IgD-negative memory B cell (primary cell): ENCODE results near the gene CCDC74B. TPM values are rescaled to one million over a fixed set of nuclear protein-coding genes. Genes with fewer than 3 reads are reported as not detected.
"Not testable (repeated sequence)": the region's sequence is repeated elsewhere in the genome, so short reads cannot be mapped to it uniquely, and the experiment has no call there.

Experiments
- H3K27ac Mint-ChIP-seq, 3 donors: one replicate each; pipeline ENCODE4 v1.8.0; 2020 to 2022; ENCODE audit warnings: mild to moderate bottlenecking in 3 of 3, mixed read lengths in 3 of 3, moderate library complexity in 1 of 3
- H3K27me3 Mint-ChIP-seq: one replicate; pipeline ENCODE4 v1.8.0; 2021; ENCODE audit warnings: mixed read lengths
- H3K36me3 Mint-ChIP-seq: one replicate; pipeline ENCODE4 v1.8.0; 2020; ENCODE audit warnings: mild to moderate bottlenecking, mixed read lengths
- H3K4me1 Mint-ChIP-seq, 3 donors: one replicate each; pipeline ENCODE4 v1.8.0; 2020 to 2022; ENCODE audit warnings: mixed read lengths in 3 of 3, mild to moderate bottlenecking in 1 of 3
- H3K4me3 Mint-ChIP-seq, 4 donors: one replicate each; pipeline ENCODE4 v1.8.0; 2020 to 2022; ENCODE audit warnings: mild to moderate bottlenecking in 4 of 4, mixed read lengths in 4 of 4, moderate library complexity in 3 of 4
- H3K9me3 Mint-ChIP-seq, 3 donors: one replicate each; pipeline ENCODE4 v1.8.0; 2020 to 2021; ENCODE audit warnings: mixed read lengths in 3 of 3, mild to moderate bottlenecking in 1 of 3
- polyA plus RNA-seq: library from polyadenylated mRNA; unstranded; fragments of 300-500 nt; fragmentation: Illumina TruSeq; gene quantifications from one replicate; pipeline ENCODE4 v1.2.3, GENCODE V29; 2021

Gene CCDC74B
- polyA plus RNA-seq, 1 donor from 2014 or later = not detected

DNA sequence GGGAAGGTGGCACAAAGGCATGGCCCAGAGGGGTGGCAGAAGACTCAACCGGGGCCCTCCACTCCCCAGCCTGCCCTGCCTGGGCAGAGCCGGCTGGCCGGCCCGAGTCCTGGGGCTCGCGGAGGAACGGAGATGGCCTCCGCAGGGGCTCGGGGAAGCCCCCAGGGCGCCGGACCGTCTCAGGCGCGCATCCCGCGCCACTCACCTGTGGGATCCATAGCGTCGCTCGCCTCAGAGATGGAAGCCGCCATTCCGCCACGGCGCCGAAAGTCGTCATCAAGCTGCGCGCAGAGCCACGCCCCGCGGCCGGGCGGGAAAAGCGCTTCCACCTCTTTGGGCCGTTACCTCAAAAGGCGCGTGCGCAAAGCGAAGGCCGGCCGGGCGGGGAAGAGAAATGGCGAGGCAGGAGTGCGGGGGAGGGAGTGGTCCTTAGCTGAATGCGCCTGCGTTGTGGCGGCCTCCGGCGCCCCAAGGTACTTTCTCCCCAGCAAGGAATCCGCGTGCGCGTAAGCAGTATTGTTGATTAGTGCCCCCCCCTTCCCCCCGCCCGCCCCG lies 36.5 kb upstream of the CCDC74B start, which contains the start of gene SMPD4:
SMPD4 (minus strand) TSS at position 278 of the 555 bp plus-strand sequence. CDS start 5,010 bp downstream, outside the sequence.
- Mint-ChIP-seq H3K9me3 (no peaks in the 10 kb centered on the region), H3K4me3 (peak within 1 kb of the TSS; percentile 90 to 99 (median 96)), H3K27ac (peak within 1 kb of the TSS; percentile 91 to 98 (median 96)), H3K4me1 (peaks cover 7 to 16% (median 10%) of the 10 kb centered on the region in 3 donors), H3K27me3 (no peaks in the 10 kb centered on the region), H3K36me3 (peaks cover 1% of the 10 kb centered on the region)

GRCh38 chr2:130180404-130181324 lies 35.8 kb upstream of the CCDC74B start:
- H3K27me3 Mint-ChIP-seq, H3K36me3 Mint-ChIP-seq, H3K9me3 Mint-ChIP-seq: not testable (repeated sequence)
- Mint-ChIP-seq H3K4me3 (peak overlapping the region; percentile 90 to 99 (median 96)), H3K4me1 (peaks cover 7 to 16% (median 8%) of the 10 kb centered on the region in 3 donors), H3K27ac (peak overlapping the region; percentile 91 to 98 (median 96))

DNA sequence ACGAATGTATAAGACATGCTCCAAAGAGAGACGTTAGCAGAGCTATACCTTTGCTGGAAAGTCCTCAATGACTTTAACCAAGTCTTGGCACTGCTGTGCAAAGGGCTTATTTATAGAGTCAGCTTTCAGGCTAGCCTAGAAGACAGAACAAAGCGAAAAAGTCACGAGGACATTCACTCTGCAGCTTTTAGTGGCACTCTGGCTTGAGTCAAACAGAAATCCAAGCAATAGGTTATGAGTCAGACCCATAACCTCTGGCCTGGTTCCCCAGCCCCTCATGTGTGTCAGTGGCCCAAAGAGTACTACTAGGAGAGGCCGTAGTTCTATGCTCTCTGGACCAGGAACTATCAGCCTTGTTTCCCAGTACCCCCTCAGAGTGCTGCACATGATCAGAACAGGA lies 30.0 kb upstream of the CCDC74B start:
- H3K9me3 Mint-ChIP-seq, H3K27me3 Mint-ChIP-seq, H3K27ac Mint-ChIP-seq, H3K36me3 Mint-ChIP-seq, H3K4me3 Mint-ChIP-seq, H3K4me1 Mint-ChIP-seq: not testable (repeated sequence)

DNA sequence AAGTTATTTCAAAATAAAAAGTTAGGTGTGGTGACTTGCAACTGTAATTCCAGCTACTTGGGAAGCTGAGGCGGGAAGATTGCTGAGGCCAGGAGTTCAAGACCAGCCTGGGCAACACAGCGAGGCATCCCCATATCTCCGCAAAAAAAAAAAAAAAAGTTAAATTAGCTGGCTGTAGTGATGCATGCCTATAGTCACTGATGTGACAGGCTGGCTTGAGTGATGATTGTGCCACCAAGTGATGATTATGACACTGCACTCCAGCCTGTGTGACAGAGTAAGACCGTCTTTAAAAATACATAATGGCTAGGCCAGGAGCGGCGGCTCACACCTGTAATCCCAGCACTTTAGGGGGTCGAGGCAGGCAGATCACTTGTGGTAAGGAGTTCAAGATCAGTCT lies 25.0 kb upstream of the CCDC74B start:
- Mint-ChIP-seq H3K4me3 (no peak overlapping the region), H3K36me3 (peaks cover 15% of the 10 kb centered on the region), H3K4me1 (no peaks in the 10 kb centered on the region), H3K27ac (no peak overlapping the region), H3K27me3 (no peaks in the 10 kb centered on the region), H3K9me3 (no peaks in the 10 kb centered on the region)

DNA sequence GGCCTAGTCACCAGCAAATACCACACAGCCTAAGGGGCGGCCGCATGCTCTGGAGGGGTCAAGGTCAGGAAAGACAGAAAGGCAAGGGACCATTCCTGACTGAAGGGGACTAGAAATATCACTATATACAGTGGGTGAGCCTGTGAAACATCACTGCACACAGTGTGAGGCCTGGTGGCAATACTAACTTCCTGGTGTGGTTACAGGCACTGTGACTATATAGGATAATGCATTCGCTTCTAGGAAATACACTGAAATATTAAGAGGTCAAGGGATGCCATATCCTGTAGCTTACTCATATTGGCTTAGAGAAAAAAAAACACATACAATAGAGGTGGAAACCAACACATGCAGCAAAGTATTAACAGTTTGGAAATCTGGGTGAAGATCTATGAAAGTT lies 24.3 kb upstream of the CCDC74B start:
- H3K4me1 Mint-ChIP-seq, H3K27me3 Mint-ChIP-seq, H3K4me3 Mint-ChIP-seq, H3K27ac Mint-ChIP-seq, H3K9me3 Mint-ChIP-seq: not testable (repeated sequence)
- peaks cover 15% of the 10 kb centered on the region for H3K36me3 Mint-ChIP-seq

DNA sequence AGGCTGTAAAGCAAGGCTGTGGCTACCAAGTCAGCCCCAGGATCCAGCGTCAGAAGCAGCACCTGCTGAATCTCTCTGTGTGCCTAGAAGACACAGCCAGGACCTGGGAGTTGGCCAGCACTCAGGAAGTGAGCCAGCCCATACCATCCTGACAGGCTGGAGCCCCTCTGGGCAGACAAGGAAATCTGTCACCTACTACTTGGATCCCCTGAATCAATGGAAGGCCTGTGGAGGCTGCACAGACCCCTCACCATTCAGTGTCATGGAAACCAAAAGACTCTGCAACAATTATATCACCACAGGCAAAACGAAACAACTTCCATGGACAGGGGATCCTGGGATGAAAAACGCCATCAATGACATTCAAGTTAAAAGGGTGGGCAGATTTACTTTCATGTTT lies 21.7 kb upstream of the CCDC74B start:
- H3K27me3 Mint-ChIP-seq, H3K4me3 Mint-ChIP-seq, H3K9me3 Mint-ChIP-seq, H3K4me1 Mint-ChIP-seq, H3K27ac Mint-ChIP-seq: not testable (repeated sequence)
- H3K36me3 Mint-ChIP-seq = peaks cover 14% of the 10 kb centered on the region

DNA sequence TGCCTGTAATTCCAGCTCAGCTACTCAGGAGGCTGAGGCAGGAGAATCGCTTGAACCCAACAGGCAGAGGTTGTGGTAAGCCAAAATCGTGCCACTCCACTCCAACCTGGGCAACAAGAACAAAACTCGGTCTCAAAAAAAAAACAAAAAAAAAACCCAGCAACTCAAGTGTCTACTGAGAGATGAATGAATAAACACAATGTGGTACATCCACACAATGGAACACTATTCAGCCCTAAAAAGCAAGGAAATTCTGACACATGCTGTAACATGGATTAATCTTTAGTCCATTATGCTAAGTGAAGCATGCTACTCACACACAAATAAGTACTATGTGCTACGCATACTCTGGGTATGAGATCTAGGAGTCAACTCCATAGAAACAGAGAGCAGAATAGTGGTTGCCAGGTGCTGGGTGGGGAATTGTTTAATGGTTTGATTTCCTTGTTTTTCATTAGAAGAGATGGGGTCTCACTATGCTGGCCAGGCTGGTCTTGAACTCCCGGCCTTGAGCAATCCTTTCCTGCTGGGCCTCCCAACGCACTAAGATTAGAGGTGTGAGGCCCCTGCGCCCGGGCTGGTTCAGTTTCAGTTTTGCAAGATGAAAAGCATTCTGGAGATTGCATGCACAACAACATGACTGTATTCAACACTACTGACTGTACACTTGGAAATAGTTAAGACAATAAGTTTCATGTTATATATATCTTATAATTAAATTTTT lies 20.5 kb upstream of the CCDC74B start:
- Mint-ChIP-seq H3K4me3 (no peak overlapping the region), H3K9me3 (no peaks in the 10 kb centered on the region), H3K36me3 (peaks cover 14% of the 10 kb centered on the region), H3K27ac (no peak overlapping the region), H3K27me3 (no peaks in the 10 kb centered on the region), H3K4me1 (no peaks in the 10 kb centered on the region)

DNA sequence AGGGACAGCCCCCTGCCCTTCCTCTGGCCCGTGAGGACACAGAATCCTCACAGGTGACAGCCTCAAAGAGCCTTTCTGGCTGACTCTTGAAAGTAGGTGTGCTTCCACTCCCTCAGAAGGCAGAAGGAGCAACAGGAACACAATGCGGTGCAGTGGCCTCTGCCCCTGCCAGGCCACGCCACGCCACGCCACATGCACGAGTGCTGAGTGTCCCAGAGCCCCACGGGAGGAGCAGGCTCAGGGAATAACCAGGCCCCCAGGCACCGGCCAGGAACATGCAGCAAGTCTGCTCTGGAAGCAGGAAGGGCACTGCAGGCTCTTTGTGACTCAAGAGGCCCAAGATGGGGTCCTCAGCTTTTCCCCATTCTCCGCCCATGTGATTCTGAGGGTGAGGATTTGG lies 18.1 kb upstream of the CCDC74B start:
- Mint-ChIP-seq H3K27ac (no peak overlapping the region), H3K27me3 (no peaks in the 10 kb centered on the region), H3K9me3 (no peaks in the 10 kb centered on the region), H3K36me3 (peaks cover 10% of the 10 kb centered on the region), H3K4me3 (no peak overlapping the region), H3K4me1 (peaks cover 7 to 8% (median 8%) of the 10 kb centered on the region in 3 donors)

DNA sequence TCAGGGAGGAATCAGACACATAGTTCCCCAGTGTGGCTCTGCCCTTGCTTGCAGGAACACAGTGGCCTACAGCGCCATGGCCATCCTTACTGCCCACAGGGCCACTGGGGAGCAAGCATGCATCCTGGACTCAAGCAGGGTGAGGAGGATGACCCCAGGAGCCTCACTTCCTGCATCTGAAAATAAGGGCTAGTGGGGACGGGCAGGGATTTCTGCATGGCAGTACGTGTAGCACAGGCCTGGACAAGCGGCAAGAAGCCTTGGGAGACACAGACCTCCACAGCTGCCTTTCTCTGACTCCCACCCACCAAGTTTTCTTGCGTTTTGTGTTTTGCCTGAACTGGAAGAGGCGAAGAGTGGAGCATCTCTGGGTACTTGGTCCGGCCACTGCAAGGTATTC lies 17.6 kb upstream of the CCDC74B start:
- not testable (repeated sequence) for H3K27ac Mint-ChIP-seq, H3K27me3 Mint-ChIP-seq, H3K9me3 Mint-ChIP-seq, H3K4me3 Mint-ChIP-seq, H3K36me3 Mint-ChIP-seq
- peaks cover 12 to 13% (median 12%) of the 10 kb centered on the region in 3 donors for H3K4me1 Mint-ChIP-seq

DNA sequence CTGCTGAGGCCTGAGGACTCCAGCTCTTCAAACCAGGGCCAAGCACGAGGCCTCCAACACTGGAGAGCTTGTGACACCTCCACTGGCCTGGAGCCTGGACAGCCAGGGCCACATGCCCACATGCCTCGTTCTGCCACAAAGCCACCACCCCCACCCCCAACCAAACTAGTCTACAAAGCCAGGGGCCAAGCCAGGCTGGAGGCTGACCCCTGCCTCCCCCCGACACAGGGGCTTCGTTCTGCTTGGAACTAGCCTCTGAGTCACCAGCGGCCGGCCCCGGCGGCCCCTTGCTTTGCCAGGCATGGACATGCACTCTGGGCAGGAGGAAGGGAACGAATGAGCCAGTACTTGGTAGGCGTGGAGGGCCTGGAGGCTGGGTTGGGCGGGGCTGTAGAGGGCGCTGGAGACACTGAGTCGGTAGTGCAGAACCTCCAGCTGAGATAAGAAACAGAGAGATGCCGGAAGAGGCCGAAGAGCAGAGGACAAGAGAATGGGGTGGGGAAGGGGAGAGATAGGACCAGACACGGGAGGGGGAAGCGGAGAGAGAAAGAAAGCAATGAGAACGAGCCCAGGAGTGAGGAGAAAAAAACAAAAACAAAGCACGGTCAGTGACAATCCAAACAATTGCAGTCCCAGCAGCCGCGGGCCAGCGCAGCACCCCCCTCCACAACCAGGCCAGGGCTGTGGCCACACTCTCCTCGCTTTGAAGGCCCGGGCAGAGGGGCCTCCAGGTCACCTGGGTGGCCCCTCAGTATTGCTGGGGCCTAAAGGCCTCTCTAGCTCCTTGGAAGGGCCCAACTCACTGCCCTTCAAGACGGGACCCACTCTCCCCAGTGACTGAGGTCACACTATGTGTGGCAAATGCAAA lies 16.2 kb upstream of the CCDC74B start:
- not testable (repeated sequence) for H3K27me3 Mint-ChIP-seq, H3K36me3 Mint-ChIP-seq, H3K9me3 Mint-ChIP-seq, H3K27ac Mint-ChIP-seq
- Mint-ChIP-seq H3K4me3 (peak overlapping the region in 1 of 4 donors; percentile 23), H3K4me1 (peaks cover 15 to 19% (median 16%) of the 10 kb centered on the region in 3 donors)

GRCh38 chr2:130160131-130160530 lies 15.2 kb upstream of the CCDC74B start:
- H3K27me3 Mint-ChIP-seq = no peaks in the 10 kb centered on the region
- peak overlapping the region in 2 of 3 donors; percentile 27 to 85 for H3K27ac Mint-ChIP-seq
- H3K9me3 Mint-ChIP-seq = no peaks in the 10 kb centered on the region
- H3K36me3 Mint-ChIP-seq = no peaks in the 10 kb centered on the region
- peak overlapping the region in 1 of 4 donors; percentile 76 for H3K4me3 Mint-ChIP-seq
- H3K4me1 Mint-ChIP-seq = peaks cover 15 to 19% (median 16%) of the 10 kb centered on the region in 3 donors

DNA sequence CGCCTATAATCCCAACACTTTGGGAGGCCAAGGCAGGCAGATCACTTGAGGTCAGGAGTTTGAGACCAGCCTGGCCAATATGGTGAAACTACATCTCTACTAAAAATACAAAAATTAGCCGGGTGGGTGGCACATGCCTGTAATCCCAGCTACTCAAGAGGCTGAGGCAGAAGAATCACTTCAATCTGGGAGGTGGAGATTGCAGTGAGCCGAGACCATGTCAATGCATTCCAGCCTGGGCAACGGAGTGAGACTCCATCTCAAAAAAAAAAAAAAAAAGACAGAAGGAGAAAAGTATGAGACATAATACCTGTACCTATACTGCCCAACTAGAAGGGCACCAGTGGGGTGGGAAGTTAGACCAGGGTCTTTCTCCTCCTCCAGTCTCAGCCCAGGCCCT lies 14.5 kb upstream of the CCDC74B start:
- not testable (repeated sequence) for H3K27me3 Mint-ChIP-seq, H3K36me3 Mint-ChIP-seq, H3K4me3 Mint-ChIP-seq, H3K9me3 Mint-ChIP-seq
- Mint-ChIP-seq H3K4me1 (peaks cover 15 to 19% (median 16%) of the 10 kb centered on the region in 3 donors), H3K27ac (peak overlapping the region; percentile 46 to 98 (median 85))

GRCh38 chr2:130158631-130159030 lies 13.7 kb upstream of the CCDC74B start:
- Mint-ChIP-seq H3K36me3 (no peaks in the 10 kb centered on the region), H3K9me3 (no peaks in the 10 kb centered on the region), H3K4me3 (peak overlapping the region in 2 of 4 donors; percentile 62 to 86), H3K4me1 (peaks cover 15 to 19% (median 16%) of the 10 kb centered on the region in 3 donors), H3K27me3 (no peaks in the 10 kb centered on the region), H3K27ac (peak overlapping the region; percentile 95 to 98 (median 98))

GRCh38 chr2:130157825-130158514 lies 13.1 kb upstream of the CCDC74B start:
- not testable (repeated sequence) for H3K9me3 Mint-ChIP-seq, H3K36me3 Mint-ChIP-seq, H3K27me3 Mint-ChIP-seq
- peaks cover 15 to 19% (median 16%) of the 10 kb centered on the region in 3 donors for H3K4me1 Mint-ChIP-seq
- H3K4me3 Mint-ChIP-seq = peak overlapping the region; percentile 12 to 86 (median 53)
- H3K27ac Mint-ChIP-seq = peak overlapping the region; percentile 95 to 98 (median 98)
